HG03060 (cell line): ENCODE measurements around the gene ZC3HAV1L.
"Not testable (repeated sequence)": the region's sequence is repeated elsewhere in the genome, so short reads cannot be mapped to it uniquely, and the experiment has no call there.

ENCODE experiments used
- ATAC-seq: cut with Tn5 transposase; IDR thresholded peaks from one replicate; pipeline ENCODE4 v1.9.1; 2021; ENCODE audit warnings: low read depth, moderate number of reproducible peaks; ENCODE audit not compliant: unreplicated experiment

ZC3HAV1L gene

GRCh38 chr7:139054656-139055055 lies 18.8 kb upstream of the ZC3HAV1L start:
- ATAC-seq: not testable (repeated sequence)

GRCh38 chr7:139054101-139054500 lies 18.3 kb upstream of the ZC3HAV1L start:
- no peak for ATAC-seq

GRCh38 chr7:139051655-139052054 lies 15.8 kb upstream of the ZC3HAV1L start:
- no peak for ATAC-seq

- no peak for ATAC-seq
Measured at GRCh38 chr7:139049936-139050335, 14.1 kb upstream of the ZC3HAV1L start.

- no peak for ATAC-seq
Measured at GRCh38 chr7:139049111-139049510, 13.3 kb upstream of the ZC3HAV1L start.

GRCh38 chr7:139047970-139048369 lies 12.1 kb upstream of the ZC3HAV1L start:
- no peak for ATAC-seq

- ATAC-seq: no peak
Measured at GRCh38 chr7:139046143-139046542, 10.3 kb upstream of the ZC3HAV1L start.

- ATAC-seq: no peak
Measured at GRCh38 chr7:139044813-139045794, 9.3 kb upstream of the ZC3HAV1L start.

GRCh38 chr7:139043823-139044812 lies 8.3 kb upstream of the ZC3HAV1L start:
- ATAC-seq: no peak

GRCh38 chr7:139041378-139042085 lies 5.7 kb upstream of the ZC3HAV1L start:
- no peak for ATAC-seq

- ATAC-seq: no peak
Measured at GRCh38 chr7:139038691-139039090, 2.8 kb upstream of the ZC3HAV1L start.

GRCh38 chr7:139036901-139037300 lies 1.1 kb upstream of the ZC3HAV1L start:
- no peak for ATAC-seq

- ATAC-seq: no peak
Measured at GRCh38 chr7:139034855-139035585, 822 bp downstream of the ZC3HAV1L start.

- no peak for ATAC-seq
Measured at GRCh38 chr7:139034336-139034735, 1.5 kb downstream of the ZC3HAV1L start.

- no peak for ATAC-seq
Measured at GRCh38 chr7:139033346-139034114, 2.3 kb downstream of the ZC3HAV1L start.

- no peak for ATAC-seq
Measured at GRCh38 chr7:139032473-139032872, 3.4 kb downstream of the ZC3HAV1L start.

GRCh38 chr7:139029353-139029752 lies 6.5 kb downstream of the ZC3HAV1L start:
- ATAC-seq: no peak

GRCh38 chr7:139026551-139026950 lies 9.3 kb downstream of the ZC3HAV1L start:
- ATAC-seq: no peak

GRCh38 chr7:139025861-139026260 lies 10.0 kb downstream of the ZC3HAV1L start:
- ATAC-seq: not testable (repeated sequence)
